ENCODE data around the gene HRC. TPM values are rescaled to one million over a fixed set of nuclear protein-coding genes. Genes with fewer than 3 reads are reported as not detected.

The HRC gene
- total and polyA plus RNA-seq, 2 of the 8 experiments (the other 6 are each of a cell fraction or from before 2014, with no cell fraction given), result 2.3 to 2.6 TPM

DNA sequence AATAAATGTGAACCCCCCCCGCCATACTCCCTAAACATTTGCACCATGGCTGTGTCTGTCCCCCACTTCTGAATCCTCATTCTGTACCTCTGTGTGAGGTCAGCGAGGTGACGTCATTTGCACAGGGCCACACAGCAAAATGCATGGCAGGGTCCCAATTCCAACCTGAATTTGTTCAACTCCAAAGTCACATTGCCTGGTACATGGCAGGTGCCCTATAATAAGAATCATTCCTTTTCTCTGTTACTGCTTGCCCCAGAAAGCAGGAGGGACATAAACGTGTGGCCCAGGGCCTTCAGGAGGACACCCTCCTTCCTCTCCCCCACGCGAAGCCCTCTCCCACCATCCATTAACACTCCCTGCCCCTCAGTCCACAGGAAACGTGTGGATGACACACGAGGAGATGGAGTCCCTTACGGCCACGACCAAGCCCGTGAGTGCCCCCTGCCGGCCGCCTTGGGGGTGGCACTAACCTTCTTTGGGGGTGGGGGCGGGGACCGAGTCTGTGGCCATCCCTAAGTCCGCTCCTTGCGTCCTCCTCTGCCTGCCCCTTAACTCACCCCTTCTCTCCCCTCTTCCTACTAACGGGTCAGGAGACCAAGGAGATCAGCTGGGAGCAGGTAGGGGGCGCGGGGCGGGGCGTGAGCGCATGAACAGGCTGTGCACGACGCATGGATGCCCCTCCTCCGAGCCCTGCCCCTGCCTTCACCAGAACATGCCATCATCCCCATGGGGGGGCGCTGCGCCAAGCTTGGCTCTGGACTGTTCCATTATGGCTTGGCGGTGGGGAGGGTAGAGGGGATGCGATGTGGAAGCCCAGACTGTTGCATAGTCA lies 9.4 kb downstream of the HRC start (continued):
- TF ChIP-seq GTF2F1 (IDR thresholded peaks at IDR 0.05; ENCODE audit: borderline replicate concordance, low read depth, low read length) (0 out of 2 replicates have a peak, but pooled peaks have one; percentile 32), TAF1 (IDR thresholded peaks at IDR 0.05; ENCODE audit: low read depth, low read length) (0 out of 2 replicates have a peak, but pooled peaks have one; percentile 19), SP1 (IDR thresholded peaks at IDR 0.05; ENCODE audit: low read depth, low read length) (peak; percentile 68), MAFK (IDR thresholded peaks at IDR 0.05; ENCODE audit: low read depth, low read length) (no peak), POU5F1 (IDR thresholded peaks at IDR 0.05; ENCODE audit: low read depth, low read length) (no peak), CEBPB (IDR thresholded peaks at IDR 0.05; ENCODE audit: low read depth, low read length) (no peak; the same call in 1 of the 2 replicates), POLR2A (IDR thresholded peaks at IDR 0.05; ENCODE audit: control extremely low read depth in 1 of 2, low read depth in 2 of 2, low read length in 2 of 2) (no peak), BACH1 (IDR thresholded peaks at IDR 0.05; ENCODE audit: low read length) (no peak; the same call in 1 of the 2 replicates), SIN3A (conservative IDR thresholded peaks at IDR 0.05 in 1 of 2, IDR thresholded peaks at IDR 0.05 in 1 of 2; ENCODE audit: low read depth in 1 of 2, low read length in 2 of 2) (no peak), CHD2 (IDR thresholded peaks at IDR 0.05; ENCODE audit: low read length) (no peak), RFX5 (IDR thresholded peaks at IDR 0.05; ENCODE audit: borderline replicate concordance, low read depth, low read length) (no peak), SP4 (IDR thresholded peaks at IDR 0.05; ENCODE audit: low read length) (no peak), BRCA1 (IDR thresholded peaks at IDR 0.05; ENCODE audit: low read depth, low read length) (no peak), JUND (IDR thresholded peaks at IDR 0.05; ENCODE audit: low read length) (peak; percentile 93), JUN (IDR thresholded peaks at IDR 0.05; ENCODE audit: low read depth, low read length) (no peak), SIRT6 (IDR thresholded peaks at IDR 0.05; ENCODE audit: low read length) (no peak), NANOG (IDR thresholded peaks at IDR 0.05; ENCODE audit: insufficient read depth, low read depth, low read length, poor library complexity, severe bottlenecking) (no peak)
- TF ChIP-seq, protein P1, sequence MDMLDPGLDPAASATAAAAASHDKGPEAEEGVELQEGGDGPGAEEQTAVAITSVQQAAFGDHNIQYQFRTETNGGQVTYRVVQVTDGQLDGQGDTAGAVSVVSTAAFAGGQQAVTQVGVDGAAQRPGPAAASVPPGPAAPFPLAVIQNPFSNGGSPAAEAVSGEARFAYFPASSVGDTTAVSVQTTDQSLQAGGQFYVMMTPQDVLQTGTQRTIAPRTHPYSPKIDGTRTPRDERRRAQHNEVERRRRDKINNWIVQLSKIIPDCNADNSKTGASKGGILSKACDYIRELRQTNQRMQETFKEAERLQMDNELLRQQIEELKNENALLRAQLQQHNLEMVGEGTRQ (IDR thresholded peaks at IDR 0.05; ENCODE audit: low read length), result no peak
- TF ChIP-seq, protein P2, sequence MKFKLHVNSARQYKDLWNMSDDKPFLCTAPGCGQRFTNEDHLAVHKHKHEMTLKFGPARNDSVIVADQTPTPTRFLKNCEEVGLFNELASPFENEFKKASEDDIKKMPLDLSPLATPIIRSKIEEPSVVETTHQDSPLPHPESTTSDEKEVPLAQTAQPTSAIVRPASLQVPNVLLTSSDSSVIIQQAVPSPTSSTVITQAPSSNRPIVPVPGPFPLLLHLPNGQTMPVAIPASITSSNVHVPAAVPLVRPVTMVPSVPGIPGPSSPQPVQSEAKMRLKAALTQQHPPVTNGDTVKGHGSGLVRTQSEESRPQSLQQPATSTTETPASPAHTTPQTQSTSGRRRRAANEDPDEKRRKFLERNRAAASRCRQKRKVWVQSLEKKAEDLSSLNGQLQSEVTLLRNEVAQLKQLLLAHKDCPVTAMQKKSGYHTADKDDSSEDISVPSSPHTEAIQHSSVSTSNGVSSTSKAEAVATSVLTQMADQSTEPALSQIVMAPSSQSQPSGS (IDR thresholded peaks at IDR 0.05; ENCODE audit: low read length), result no peak
- TF ChIP-seq, protein P3, sequence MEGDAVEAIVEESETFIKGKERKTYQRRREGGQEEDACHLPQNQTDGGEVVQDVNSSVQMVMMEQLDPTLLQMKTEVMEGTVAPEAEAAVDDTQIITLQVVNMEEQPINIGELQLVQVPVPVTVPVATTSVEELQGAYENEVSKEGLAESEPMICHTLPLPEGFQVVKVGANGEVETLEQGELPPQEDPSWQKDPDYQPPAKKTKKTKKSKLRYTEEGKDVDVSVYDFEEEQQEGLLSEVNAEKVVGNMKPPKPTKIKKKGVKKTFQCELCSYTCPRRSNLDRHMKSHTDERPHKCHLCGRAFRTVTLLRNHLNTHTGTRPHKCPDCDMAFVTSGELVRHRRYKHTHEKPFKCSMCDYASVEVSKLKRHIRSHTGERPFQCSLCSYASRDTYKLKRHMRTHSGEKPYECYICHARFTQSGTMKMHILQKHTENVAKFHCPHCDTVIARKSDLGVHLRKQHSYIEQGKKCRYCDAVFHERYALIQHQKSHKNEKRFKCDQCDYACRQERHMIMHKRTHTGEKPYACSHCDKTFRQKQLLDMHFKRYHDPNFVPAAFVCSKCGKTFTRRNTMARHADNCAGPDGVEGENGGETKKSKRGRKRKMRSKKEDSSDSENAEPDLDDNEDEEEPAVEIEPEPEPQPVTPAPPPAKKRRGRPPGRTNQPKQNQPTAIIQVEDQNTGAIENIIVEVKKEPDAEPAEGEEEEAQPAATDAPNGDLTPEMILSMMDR (IDR thresholded peaks at IDR 0.05; ENCODE audit: control extremely low read depth in 1 of 3, insufficient read depth in 1 of 3, low read depth in 1 of 3, low read length in 3 of 3), result peak; percentile 66 to 91 (median 73)

All from H1 (cell line).